SK-N-SH (cell line): ENCODE measurements around the gene ACVR1B. TPM values are rescaled to one million over a fixed set of nuclear protein-coding genes. Genes with fewer than 3 reads are reported as not detected.

Source experiments
- CTCF ChIA-PET: fragments of 300-600, 350-600 bp; formaldehyde crosslinking; extraction: SDS; loops from one replicate; lab custom pipeline; 2021; lab: Yijun Ruan, JAX
- POLR2A ChIA-PET: fragments of 350-600 bp; sonication (Branson Sonifier 250); formaldehyde crosslinking; extraction: SDS; loops from one replicate; lab custom pipeline; 2020; ENCODE audit warnings: antibody characterized with exemption, inconsistent platforms; lab: Yijun Ruan, JAX
- DNase-seq: peaks from one replicate; pipeline ENCODE4 v3.0.0; 2012
- H2AFZ ChIP-seq: fragments of 200-600 bp; sonication (generic); 2 replicates; pipeline ENCODE4 v1.8.1; 2016; ENCODE audit warnings: antibody characterized with exemption, mild to moderate bottlenecking, low read depth
- H3F3A ChIP-seq: fragments of 200-600 bp; sonication (generic); replicated peaks from 2 replicates; pipeline ENCODE3; 2016; ENCODE audit warnings: antibody characterized with exemption, mild to moderate bottlenecking; ENCODE audit not compliant: insufficient read depth
- H3K27ac ChIP-seq, 2 experiments: fragments of 200-500 bp in 1 of 2; fragments of 200-600 bp in 1 of 2; sonication (Bioruptor generic) in 1 of 2; sonication (generic), shearing (Covaris generic) in 1 of 2; 2 replicates each; pipeline versions ENCODE4 v1.5.1 to v1.6.1; 2014 to 2016; ENCODE audit warnings: low read depth in 2 of 2, inconsistent platforms in 1 of 2, low read length in 1 of 2, mild to moderate bottlenecking in 1 of 2, mixed read lengths in 1 of 2
- H3K27me3 ChIP-seq: fragments of 200-600 bp; sonication (generic), shearing (Covaris generic); 2 replicates; pipeline ENCODE4 v1.6.1; 2016; ENCODE audit warnings: mixed run types; ENCODE audit not compliant: insufficient read depth
- H3K36me3 ChIP-seq, 2 experiments: fragments of 200-500 bp in 1 of 2; fragments of 200-600 bp in 1 of 2; sonication (Bioruptor generic) in 1 of 2; sonication (generic) in 1 of 2; replicated peaks in 1 of 2; 2 replicates each; pipeline versions ENCODE3 to v1.5.1; 2014 to 2016; ENCODE audit warnings: low read length in 1 of 2, mild to moderate bottlenecking in 1 of 2; ENCODE audit not compliant: insufficient read depth in 2 of 2, control insufficient read depth in 1 of 2
- H3K4me1 ChIP-seq, 2 experiments: fragments of 200-500 bp in 1 of 2; fragments of 200-600 bp in 1 of 2; sonication (Bioruptor generic) in 1 of 2; sonication (generic), shearing (Covaris generic) in 1 of 2; 2 replicates each; pipeline versions ENCODE4 v1.5.1 to v1.6.1; 2014 to 2016; ENCODE audit warnings: low read depth in 1 of 2, low read length in 1 of 2, mixed run types in 1 of 2; ENCODE audit not compliant: insufficient read depth in 2 of 2, control insufficient read depth in 1 of 2
- H3K4me2 ChIP-seq: fragments of 200-600 bp; sonication (generic), shearing (Covaris generic); 2 replicates; pipeline ENCODE4 v1.6.1; 2017; ENCODE audit warnings: mixed run types
- H3K4me3 ChIP-seq, 2 experiments: fragments of 200-500 bp in 1 of 2; fragments of 200-600 bp in 1 of 2; sonication (Bioruptor generic) in 1 of 2; sonication (generic), shearing (Covaris generic) in 1 of 2; 2 replicates each; pipeline versions ENCODE4 v1.5.1 to v1.8.1; 2014 to 2016; ENCODE audit warnings: low read depth in 2 of 2, inconsistent platforms in 1 of 2, low read length in 1 of 2, mild to moderate bottlenecking in 1 of 2, mixed read lengths in 1 of 2, moderate library complexity in 1 of 2
- H3K79me2 ChIP-seq: fragments of 200-600 bp; sonication (generic); 2 replicates; pipeline ENCODE4 v1.8.1; 2017; ENCODE audit warnings: mild to moderate bottlenecking; ENCODE audit not compliant: insufficient read depth
- H3K9ac ChIP-seq: fragments of 200-600 bp; sonication (generic); 2 replicates; pipeline ENCODE4 v1.6.1; 2017; ENCODE audit warnings: mixed run types
- H3K9me2 ChIP-seq: fragments of 200-600 bp; sonication (generic); 2 replicates; pipeline ENCODE4 v1.6.1; 2017; ENCODE audit warnings: mixed run types
- H3K9me3 ChIP-seq: fragments of 200-600 bp; sonication (generic); 2 replicates; pipeline ENCODE4 v1.6.1; 2017; ENCODE audit warnings: mixed run types, mild to moderate bottlenecking, moderate library complexity
- H4K20me1 ChIP-seq: fragments of 200-600 bp; sonication (generic); 2 replicates; pipeline ENCODE4 v1.6.1; 2017; ENCODE audit warnings: mild to moderate bottlenecking, mixed run types; ENCODE audit not compliant: insufficient read depth
- EP300 ChIP-seq, 2 experiments: IDR thresholded peaks; 2 replicates each; pipeline versions ENCODE4 v1.4.0 to v1.6.1; 2012; ENCODE audit warnings: borderline replicate concordance in 1 of 2, low read depth in 1 of 2, low read length in 1 of 2
- EZH2phosphoT487 ChIP-seq: fragments of 200-600 bp; sonication (generic); IDR thresholded peaks from 2 replicates; pipeline ENCODE4 v1.6.1; 2017; ENCODE audit warnings: low read depth, mixed run types, mild to moderate bottlenecking, antibody characterized with exemption, moderate library complexity, borderline replicate concordance
- FOSL2 ChIP-seq: IDR thresholded peaks from 2 replicates; pipeline ENCODE4 v1.4.0; 2012; ENCODE audit warnings: low read depth, mild to moderate bottlenecking, moderate library complexity, borderline replicate concordance
- GABPA ChIP-seq: IDR thresholded peaks from 2 replicates; pipeline ENCODE4 v1.4.0; 2012; ENCODE audit warnings: low read depth, mild to moderate bottlenecking
- GATA2 ChIP-seq: sonication (generic); formaldehyde crosslinking; IDR thresholded peaks from 2 replicates; pipeline ENCODE4 v1.5.0; 2020; ENCODE audit warnings: mild to moderate bottlenecking, missing genetic modification reagents
- JUND ChIP-seq: IDR thresholded peaks from 2 replicates; pipeline ENCODE4 v1.4.0; 2012
- MEF2A ChIP-seq: IDR thresholded peaks from 2 replicates; pipeline ENCODE4 v1.4.0; 2012; ENCODE audit warnings: low read depth, borderline replicate concordance
- MXI1 ChIP-seq: IDR thresholded peaks from 2 replicates; pipeline ENCODE4 v1.6.1; 2012; ENCODE audit warnings: mild to moderate bottlenecking, low read depth, low read length, improper control_type of control experiment
- POLR2AphosphoS5 ChIP-seq: IDR thresholded peaks from 2 replicates; pipeline ENCODE4 v1.6.1; 2012; ENCODE audit warnings: low read depth, low read length
- RAD21 ChIP-seq: IDR thresholded peaks from 2 replicates; pipeline ENCODE4 v1.6.1; 2012; ENCODE audit warnings: mild to moderate bottlenecking, low read length
- REST ChIP-seq: IDR thresholded peaks from 2 replicates; pipeline ENCODE4 v1.6.1; 2012; ENCODE audit warnings: mild to moderate bottlenecking, low read depth, low read length, moderate library complexity
- SIN3A ChIP-seq: IDR thresholded peaks from 2 replicates; pipeline ENCODE4 v1.6.1; 2012; ENCODE audit warnings: low read depth, mild to moderate bottlenecking, low read length, moderate library complexity, borderline replicate concordance
- SMC3 ChIP-seq: IDR thresholded peaks from 2 replicates; pipeline ENCODE4 v1.6.1; 2012; ENCODE audit warnings: low read depth, low read length, improper control_type of control experiment
- TAF1 ChIP-seq: IDR thresholded peaks from 2 replicates; pipeline ENCODE4 v1.6.1; 2012; ENCODE audit warnings: low read depth, mild to moderate bottlenecking, low read length, moderate library complexity, borderline replicate concordance
- YY1 ChIP-seq: IDR thresholded peaks from 2 replicates; pipeline ENCODE4 v1.4.0; 2012; ENCODE audit warnings: low read depth, mild to moderate bottlenecking
- ZBTB33 ChIP-seq: IDR thresholded peaks from 2 replicates; pipeline ENCODE4 v1.4.0; 2012; ENCODE audit warnings: low read depth, borderline replicate concordance
- WGBS: methylation state at CpG from one replicate; pipeline ENCODE4 v1.1.6; 2017; ENCODE audit warnings: low lambda C conversion rate; 5-methylcytosine and 5-hydroxymethylcytosine counted together
- polyA plus RNA-seq, 3 experiments: library from polyadenylated mRNA; depleted of rRNA; stranded (reverse); fragments of >200 nt; gene quantifications; 2 replicates each; pipeline ENCODE4 v1.2.3, GENCODE V29; 2012
- TF ChIP-seq, protein P1 (sequence below): IDR thresholded peaks from 2 replicates; pipeline ENCODE4 v1.4.0; 2012; ENCODE audit warnings: low read depth
- TF ChIP-seq, protein P2 (sequence below): fragments of 150-350 bp; IDR thresholded peaks from 2 replicates; pipeline ENCODE4 v1.6.1; 2017; ENCODE audit warnings: antibody characterized with exemption, low read length, low read depth, borderline replicate concordance

Gene ACVR1B
- polyA plus RNA-seq, 1 of the 3 experiments (the other 2 are of a cell fraction): 12.1 TPM

GRCh38 chr12:51954561-51955361 is 3.3 kb downstream of the ACVR1B start:
- Histone ChIP-seq H3K4me3 (no peak overlapping the region), H3K4me1 (peaks cover 3 to 26% of the 10 kb centered on the region in 2 experiments; a peak in 2 of 4 replicates), H3K79me2 (peaks cover 44% of the 10 kb centered on the region), H3K9ac (no peak overlapping the region), H3K9me3 (no peaks in the 10 kb centered on the region), H3K9me2 (no peaks in the 10 kb centered on the region), H4K20me1 (no peaks in the 10 kb centered on the region; the same call in 1 of the 2 replicates), H3K36me3 (peaks cover 0 to 7% of the 10 kb centered on the region in 2 experiments), H3K27me3 (0 out of 2 replicates have a peak, but pooled peaks cover 5% of the 10 kb centered on the region), H3K27ac (peak overlapping the region in 1 of 2 experiments; percentile 89; a peak in 2 of 4 replicates)
- DNase-seq: no peak
- POLR2A ChIA-PET: interaction anchor here (0.7 kb wide), 1 partner anchor 13 kb away, joined by 3 read pairs; no protein-coding TSS in a partner anchor
- CTCF ChIA-PET: interaction anchor here (0.6 to 3.6 kb wide), 10 partner anchors 7 to 871 kb away, joined by 3 to 18 read pairs (median 4); no protein-coding TSS in a partner anchor
- whole genome bisulfite sequencing: 79% methylated on average over 7 of the region's 7 CpGs
- TF ChIP-seq EP300 (IDR thresholded peaks at IDR 0.05; ENCODE audit: borderline replicate concordance in 1 of 2, low read depth in 1 of 2, low read length in 1 of 2): no peak
- no peak for TF ChIP-seq POLR2AphosphoS5
- no peak for TF ChIP-seq RAD21
- TF ChIP-seq REST: no peak
- TF ChIP-seq GATA2 (CRISPR knock-in tag): no peak
- TF ChIP-seq SMC3: no peak
- TF ChIP-seq, protein P1, sequence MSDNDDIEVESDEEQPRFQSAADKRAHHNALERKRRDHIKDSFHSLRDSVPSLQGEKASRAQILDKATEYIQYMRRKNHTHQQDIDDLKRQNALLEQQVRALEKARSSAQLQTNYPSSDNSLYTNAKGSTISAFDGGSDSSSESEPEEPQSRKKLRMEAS: no peak
- TF ChIP-seq MEF2A: no peak
- TF ChIP-seq FOSL2: no peak
- no peak for TF ChIP-seq MXI1
- no peak for TF ChIP-seq YY1
- TF ChIP-seq EZH2phosphoT487: no peak
- no peak for TF ChIP-seq ZBTB33
- TF ChIP-seq TAF1: no peak
- no peak for TF ChIP-seq GABPA
- TF ChIP-seq, protein P2, sequence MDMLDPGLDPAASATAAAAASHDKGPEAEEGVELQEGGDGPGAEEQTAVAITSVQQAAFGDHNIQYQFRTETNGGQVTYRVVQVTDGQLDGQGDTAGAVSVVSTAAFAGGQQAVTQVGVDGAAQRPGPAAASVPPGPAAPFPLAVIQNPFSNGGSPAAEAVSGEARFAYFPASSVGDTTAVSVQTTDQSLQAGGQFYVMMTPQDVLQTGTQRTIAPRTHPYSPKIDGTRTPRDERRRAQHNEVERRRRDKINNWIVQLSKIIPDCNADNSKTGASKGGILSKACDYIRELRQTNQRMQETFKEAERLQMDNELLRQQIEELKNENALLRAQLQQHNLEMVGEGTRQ: no peak
- no peak for TF ChIP-seq JUND
- TF ChIP-seq SIN3A: no peak
- TF ChIP-seq, all 33 proteins: peak for 0
- no peak overlapping the region for H3K4me2 ChIP-seq
- H2AFZ ChIP-seq: no peak overlapping the region
- H3F3A ChIP-seq: peaks cover 10% of the 10 kb centered on the region
